Stomach (tissue), 9 donors: ENCODE results near the gene IGIP. TPM values are rescaled to one million over a fixed set of nuclear protein-coding genes. Genes with fewer than 3 reads are reported as not detected.

Experiments
- DNase-seq, 2 donors: peaks; one replicate each; pipeline versions ENCODE4 v3.0.0 to v3.0.0-alpha.2; 2013 to 2019
- H3K27ac ChIP-seq, 5 donors: fragments of 200-600 bp in 4 of 5; sonication (generic) in 4 of 5; one replicate each; pipeline ENCODE4 v1.5.1; 2013 to 2019; ENCODE audit warnings: mild to moderate bottlenecking in 1 of 5, moderate library complexity in 1 of 5
- H3K27me3 ChIP-seq, 3 donors: fragments of 200-600 bp; sonication (generic); one replicate each; pipeline ENCODE4 v1.5.1; 2017 to 2019; ENCODE audit warnings: mixed run types in 1 of 3
- H3K36me3 ChIP-seq, 4 donors: fragments of 200-600 bp; sonication (generic); 1 replicate in 3 of 4; 2 replicates in 1 of 4; pipeline ENCODE4 v1.5.1; 2016 to 2019
- H3K4me1 ChIP-seq, 4 donors: fragments of 200-600 bp; sonication (generic); one replicate each; pipeline ENCODE4 v1.5.1; 2016 to 2019
- H3K4me3 ChIP-seq, 4 donors: fragments of 200-600 bp; sonication (generic) in 3 of 4; one replicate each; pipeline ENCODE4 v1.5.1; 2016 to 2019; ENCODE audit warnings: mild to moderate bottlenecking in 1 of 4
- H3K9me3 ChIP-seq, 4 donors: fragments of 200-600 bp; sonication (generic); one replicate each; pipeline ENCODE4 v1.5.1; 2016 to 2019
- EP300 ChIP-seq: sonication (generic); formaldehyde crosslinking; IDR thresholded peaks from one replicate; pipeline ENCODE4 v1.6.1; 2017; ENCODE audit warnings: antibody characterized with exemption
- POLR2A ChIP-seq, 4 donors: fragments of 450-650 bp; IDR thresholded peaks; one replicate each; pipeline ENCODE4 v1.6.1; 2016; ENCODE audit warnings: antibody characterized with exemption in 4 of 4, control low read depth in 2 of 4, mild to moderate bottlenecking in 1 of 4, moderate library complexity in 1 of 4
- POLR2AphosphoS5 ChIP-seq, 3 donors: sonication (generic); formaldehyde crosslinking; IDR thresholded peaks; one replicate each; pipeline ENCODE4 v1.6.1; 2016; ENCODE audit warnings: antibody characterized with exemption in 3 of 3
- WGBS, 5 donors: extraction: QIAGEN DNeasy Blood & Tissue Kit in 3 of 5; methylation state at CpG; one replicate each; pipeline versions ENCODE4 v1.1.5 to v1.1.7; 2013 to 2018; 5-methylcytosine and 5-hydroxymethylcytosine counted together
- intact Hi-C: fragments of 100-400 bp; cut with DNase I; formaldehyde crosslinking; loops from one replicate; pipeline ENCODE4 v1.15.1; 2023; ENCODE audit warnings: low total_unique reads
- polyA plus RNA-seq, 3 donors: library from polyadenylated mRNA; stranded (reverse); fragments of 200-250 nt; gene quantifications; one replicate each; pipeline ENCODE4 v1.2.3, GENCODE V29; 2013
- total RNA-seq, 5 donors: library from RNA; depleted of rRNA; stranded (reverse); fragments of >200 nt; gene quantifications; one replicate each; pipeline versions ENCODE4 v1.1.0 to v1.2.3, GENCODE V29; 2014 to 2016
- TF ChIP-seq, protein P1 (sequence below), 7 experiments: fragments of 450-650 bp in 4 of 7; fragments of 200-600 bp in 3 of 7; sonication (generic) in 3 of 7; IDR thresholded peaks; one replicate each; pipeline ENCODE4 v1.5.1; 2016 to 2019; ENCODE audit warnings: antibody characterized with exemption in 7 of 7, control low read depth in 2 of 7, mild to moderate bottlenecking in 1 of 7
- donor health status: healthy with polysubstance abuse.
- donor health status: Bipolar disorder and iron deficiency.
- donor health status: healthy.

Gene IGIP
- total and polyA plus RNA-seq, 8 donors, result 1.8 to 29.5 (median 6.4) TPM

GRCh38 chr5:140083650-140084049 lies 42.1 kb upstream of the IGIP start:
- peaks cover 0 to 7% (median 0%) of the 10 kb centered on the region in 4 donors for H3K4me1 ChIP-seq
- no peak for DNase-seq
- H3K9me3 ChIP-seq, result no peaks in the 10 kb centered on the region
- intact Hi-C loops, result no loop called here
- no peaks in the 10 kb centered on the region for H3K36me3 ChIP-seq
- WGBS, 5 donors, result 80 to 92% (median 88%) methylated on average over 1 of the region's 1 CpG
- H3K4me3 ChIP-seq, result no peak overlapping the region
- no peak overlapping the region for H3K27ac ChIP-seq
- no peak for TF ChIP-seq POLR2A (IDR thresholded peaks at IDR 0.05)
- TF ChIP-seq POLR2AphosphoS5 (IDR thresholded peaks at IDR 0.05), result no peak
- no peak for TF ChIP-seq EP300
- TF ChIP-seq, protein P1, sequence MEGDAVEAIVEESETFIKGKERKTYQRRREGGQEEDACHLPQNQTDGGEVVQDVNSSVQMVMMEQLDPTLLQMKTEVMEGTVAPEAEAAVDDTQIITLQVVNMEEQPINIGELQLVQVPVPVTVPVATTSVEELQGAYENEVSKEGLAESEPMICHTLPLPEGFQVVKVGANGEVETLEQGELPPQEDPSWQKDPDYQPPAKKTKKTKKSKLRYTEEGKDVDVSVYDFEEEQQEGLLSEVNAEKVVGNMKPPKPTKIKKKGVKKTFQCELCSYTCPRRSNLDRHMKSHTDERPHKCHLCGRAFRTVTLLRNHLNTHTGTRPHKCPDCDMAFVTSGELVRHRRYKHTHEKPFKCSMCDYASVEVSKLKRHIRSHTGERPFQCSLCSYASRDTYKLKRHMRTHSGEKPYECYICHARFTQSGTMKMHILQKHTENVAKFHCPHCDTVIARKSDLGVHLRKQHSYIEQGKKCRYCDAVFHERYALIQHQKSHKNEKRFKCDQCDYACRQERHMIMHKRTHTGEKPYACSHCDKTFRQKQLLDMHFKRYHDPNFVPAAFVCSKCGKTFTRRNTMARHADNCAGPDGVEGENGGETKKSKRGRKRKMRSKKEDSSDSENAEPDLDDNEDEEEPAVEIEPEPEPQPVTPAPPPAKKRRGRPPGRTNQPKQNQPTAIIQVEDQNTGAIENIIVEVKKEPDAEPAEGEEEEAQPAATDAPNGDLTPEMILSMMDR (IDR thresholded peaks at IDR 0.05), result no peak
- no peaks in the 10 kb centered on the region for H3K27me3 ChIP-seq

GRCh38 chr5:140084541-140084940 lies 41.2 kb upstream of the IGIP start:
- whole genome bisulfite sequencing, 5 donors, result 17 to 30% (median 28%) methylated on average over 4 of the region's 4 CpGs
- Histone ChIP-seq H3K27ac (no peak overlapping the region), H3K27me3 (no peaks in the 10 kb centered on the region), H3K9me3 (peaks cover 0 to 3% (median under 1%) of the 10 kb centered on the region in 4 donors), H3K36me3 (no peaks in the 10 kb centered on the region), H3K4me3 (no peak overlapping the region), H3K4me1 (peaks cover 0 to 7% (median 0%) of the 10 kb centered on the region in 4 donors)
- intact Hi-C loops, result no loop called here
- TF ChIP-seq POLR2A (IDR thresholded peaks at IDR 0.05), result no peak
- no peak for TF ChIP-seq POLR2AphosphoS5 (IDR thresholded peaks at IDR 0.05)
- no peak for TF ChIP-seq EP300
- TF ChIP-seq, protein P1 (IDR thresholded peaks at IDR 0.05), result no peak
- peak; percentile 8 to 49 for DNase-seq

- H3K27me3 ChIP-seq, result no peaks in the 10 kb centered on the region
- intact Hi-C loops, result no loop called here
- no peak for TF ChIP-seq POLR2AphosphoS5 (IDR thresholded peaks at IDR 0.05)
- no peak for TF ChIP-seq EP300
- no peak for TF ChIP-seq POLR2A (IDR thresholded peaks at IDR 0.05)
- TF ChIP-seq, protein P1 (IDR thresholded peaks at IDR 0.05), result no peak
- WGBS, 5 donors, result 75 to 95% (median 86%) methylated on average over 1 of the region's 1 CpG
- DNase-seq, result no peak
- H3K36me3 ChIP-seq, result no peaks in the 10 kb centered on the region
- H3K4me1 ChIP-seq, result no peaks in the 10 kb centered on the region
- peaks cover 3 to 16% (median 13%) of the 10 kb centered on the region in 4 donors for H3K9me3 ChIP-seq
- no peak overlapping the region for H3K4me3 ChIP-seq
- H3K27ac ChIP-seq, result no peak overlapping the region
Observed at GRCh38 chr5:140090251-140090650, 35.5 kb upstream of the IGIP start.

DNA sequence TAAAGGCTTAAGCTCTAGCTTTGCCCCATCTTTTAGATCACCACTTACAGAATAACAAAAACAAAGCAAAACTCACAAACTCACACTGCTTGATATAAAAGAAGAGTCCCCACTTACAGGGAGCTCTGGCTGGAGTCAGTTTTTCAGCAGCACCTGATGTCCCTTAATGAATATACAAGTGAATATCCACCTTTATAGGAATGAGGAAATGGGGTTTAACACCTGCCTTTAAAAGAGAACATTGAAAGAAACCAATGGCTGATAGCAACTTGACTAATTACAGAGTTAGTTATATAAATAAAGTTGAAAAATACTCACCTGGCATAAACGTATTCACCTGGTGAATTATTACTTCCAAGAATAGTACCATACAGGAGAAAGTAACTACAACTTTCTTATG lies 32.6 kb upstream of the IGIP start:
- H3K4me3 ChIP-seq, result no peak overlapping the region
- no peaks in the 10 kb centered on the region for H3K27me3 ChIP-seq
- WGBS, 5 donors, result 24 to 43% (median 37%) methylated on average over 1 of the region's 1 CpG
- DNase-seq, result no peak
- no peaks in the 10 kb centered on the region for H3K4me1 ChIP-seq
- H3K36me3 ChIP-seq, result no peaks in the 10 kb centered on the region
- intact Hi-C loops, result no loop called here
- TF ChIP-seq POLR2AphosphoS5 (IDR thresholded peaks at IDR 0.05), result no peak
- TF ChIP-seq EP300, result no peak
- TF ChIP-seq, protein P1 (IDR thresholded peaks at IDR 0.05), result no peak
- H3K27ac ChIP-seq, result no peak overlapping the region
- peaks cover 3 to 16% (median 13%) of the 10 kb centered on the region in 4 donors for H3K9me3 ChIP-seq
